Neural progenitor cell (in vitro differentiated cells): ENCODE measurements around the gene CD99. TPM values are rescaled to one million over a fixed set of nuclear protein-coding genes. Genes with fewer than 3 reads are reported as not detected.
"Not testable (repeated sequence)": the region's sequence is repeated elsewhere in the genome, so short reads cannot be mapped to it uniquely, and the experiment has no call there.

Source experiments
- DNase-seq: peaks from one replicate; pipeline ENCODE4 v3.0.0-alpha.2; 2016; ENCODE audit warnings: low spot score
- H2AFZ ChIP-seq: fragments of 200-600 bp; sonication (generic); replicated peaks from 2 replicates; pipeline ENCODE4 v1.6.1; 2016; ENCODE audit warnings: antibody characterized with exemption
- H3F3A ChIP-seq: fragments of 200-600 bp; sonication (generic); 2 replicates; pipeline ENCODE4 v1.6.1; 2016; ENCODE audit warnings: antibody characterized with exemption, low read depth
- H3K27ac ChIP-seq: fragments of 200-600 bp; sonication (generic); 2 replicates; pipeline ENCODE4 v1.5.1; 2016; ENCODE audit warnings: mild to moderate bottlenecking
- H3K27me3 ChIP-seq: fragments of 200-600 bp; sonication (generic); 2 replicates; pipeline ENCODE4 v1.6.1; 2016; ENCODE audit warnings: mild to moderate bottlenecking, moderate library complexity
- H3K36me3 ChIP-seq: fragments of 200-600 bp; sonication (generic); 2 replicates; pipeline ENCODE4 v1.5.1; 2016
- H3K4me1 ChIP-seq: fragments of 200-600 bp; sonication (generic); 2 replicates; pipeline ENCODE4 v1.6.1; 2016; ENCODE audit warnings: mixed run types
- H3K4me2 ChIP-seq: fragments of 200-600 bp; sonication (generic); 2 replicates; pipeline ENCODE4 v1.6.1; 2016
- H3K4me3 ChIP-seq: fragments of 200-600 bp; sonication (generic); 2 replicates; pipeline ENCODE4 v1.5.1; 2016
- H3K79me2 ChIP-seq: fragments of 200-600 bp; sonication (generic); 2 replicates; pipeline ENCODE4 v1.6.1; 2016; ENCODE audit warnings: low read depth
- H3K9ac ChIP-seq: fragments of 200-600 bp; sonication (generic); 2 replicates; pipeline ENCODE4 v1.6.1; 2016
- H3K9me3 ChIP-seq: fragments of 200-600 bp; sonication (generic); 2 replicates; pipeline ENCODE4 v1.5.1; 2016; ENCODE audit warnings: low read depth
- H4K20me1 ChIP-seq: fragments of 200-600 bp; sonication (generic); 2 replicates; pipeline ENCODE4 v1.6.1; 2016; ENCODE audit warnings: low read depth
- H3K27ac Mint-ChIP-seq: 3 replicates; pipeline ENCODE4 v1.8.0; 2021; ENCODE audit warnings: mixed read lengths
- H3K27me3 Mint-ChIP-seq: 2 replicates; pipeline ENCODE4 v1.8.0; 2022; ENCODE audit warnings: low read depth, mild to moderate bottlenecking, inconsistent platforms, moderate library complexity, mixed read lengths; ENCODE audit not compliant: insufficient read depth
- H3K36me3 Mint-ChIP-seq: 3 replicates; pipeline ENCODE4 v1.8.0; 2021; ENCODE audit warnings: mixed read lengths
- H3K4me1 Mint-ChIP-seq: 3 replicates; pipeline ENCODE4 v1.8.0; 2021; ENCODE audit warnings: mixed read lengths
- H3K4me3 Mint-ChIP-seq: 3 replicates; pipeline ENCODE4 v1.8.0; 2021; ENCODE audit warnings: mild to moderate bottlenecking, moderate library complexity, mixed read lengths
- H3K9me3 Mint-ChIP-seq: 3 replicates; pipeline ENCODE4 v1.8.0; 2020; ENCODE audit warnings: mixed read lengths
- EZH2 ChIP-seq: fragments of 200-600 bp; sonication (generic); IDR thresholded peaks from 2 replicates; pipeline ENCODE4 v1.6.1; 2017; ENCODE audit warnings: antibody characterized with exemption, mild to moderate bottlenecking, moderate library complexity
- EZH2phosphoT487 ChIP-seq: fragments of 200-600 bp; sonication (generic); IDR thresholded peaks from 2 replicates; pipeline ENCODE4 v1.6.1; 2017; ENCODE audit warnings: antibody characterized with exemption
- total RNA-seq: library from RNA; depleted of rRNA; stranded (reverse); fragments of >200 nt; gene quantifications from 2 replicates; pipeline ENCODE4 v1.2.3, GENCODE V29; 2015; ENCODE audit warnings: low replicate concordance
- TF ChIP-seq, protein P1 (sequence below): fragments of 200-600 bp; sonication (generic); IDR thresholded peaks from 2 replicates; pipeline ENCODE4 v1.5.1; 2017; ENCODE audit warnings: antibody characterized with exemption, mild to moderate bottlenecking

CD99 gene
- total RNA-seq, 1 donor from 2014 or later = 81.8 TPM

- Mint-ChIP-seq H3K4me3 (no peak overlapping the region), H3K27me3 (peaks cover 7% of the 10 kb centered on the region), H3K36me3 (no peaks in the 10 kb centered on the region), H3K9me3 (peaks cover 6% of the 10 kb centered on the region), H3K27ac (no peak overlapping the region), H3K4me1 (peaks cover 8% of the 10 kb centered on the region)
- Histone ChIP-seq H3F3A (no peaks in the 10 kb centered on the region), H3K9ac (no peak overlapping the region), H4K20me1 (no peaks in the 10 kb centered on the region), H3K27me3 (no peaks in the 10 kb centered on the region), H3K4me2 (no peak overlapping the region), H3K36me3 (no peaks in the 10 kb centered on the region), H3K79me2 (no peaks in the 10 kb centered on the region), H3K4me1 (no peaks in the 10 kb centered on the region), H3K9me3 (no peaks in the 10 kb centered on the region), H3K4me3 (no peak overlapping the region), H3K27ac (no peak overlapping the region), H2AFZ (no peak overlapping the region)
- TF ChIP-seq EZH2 = no peak
- DNase-seq = no peak
Measured at GRCh38 chrX:2761246-2761645, 70.2 kb downstream of the CD99 start.

DNA sequence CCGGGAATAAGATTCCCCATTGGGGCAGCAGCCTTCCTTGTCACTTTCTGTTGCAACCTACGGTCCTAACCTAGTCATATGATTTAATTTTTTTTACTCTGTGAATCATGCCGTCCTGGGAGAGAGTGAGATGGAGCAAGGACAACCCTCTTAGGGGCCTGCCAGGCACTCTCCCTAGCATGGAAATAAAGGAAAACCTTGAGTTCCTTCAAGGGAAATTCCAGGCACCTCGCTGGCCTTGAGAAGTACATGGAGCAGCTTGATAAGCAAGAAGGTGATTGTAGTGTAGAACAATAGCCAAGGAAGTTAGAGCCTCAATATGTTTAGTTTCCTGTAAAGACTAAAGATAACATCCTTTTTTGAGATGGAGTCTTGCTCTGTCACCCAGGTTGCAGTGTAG, 71.6 kb downstream of the CD99 start:
- not testable (repeated sequence) for H3F3A ChIP-seq, H3K4me1 ChIP-seq, H3K36me3 Mint-ChIP-seq, H3K27me3 Mint-ChIP-seq, H4K20me1 ChIP-seq, H3K4me2 ChIP-seq, H3K27ac Mint-ChIP-seq, H3K36me3 ChIP-seq, H3K4me3 ChIP-seq, H3K9me3 ChIP-seq, DNase-seq, H2AFZ ChIP-seq, H3K79me2 ChIP-seq, H3K9ac ChIP-seq, H3K4me3 Mint-ChIP-seq, H3K27me3 ChIP-seq, H3K27ac ChIP-seq, H3K9me3 Mint-ChIP-seq
- H3K4me1 Mint-ChIP-seq = peaks cover 18% of the 10 kb centered on the region

- not testable (repeated sequence) for H3F3A ChIP-seq, H3K27ac ChIP-seq, H3K4me2 ChIP-seq, H3K4me1 ChIP-seq, H3K4me3 ChIP-seq, H3K27me3 ChIP-seq, H3K36me3 ChIP-seq, H3K9ac ChIP-seq, H2AFZ ChIP-seq, H4K20me1 ChIP-seq, H3K9me3 ChIP-seq, H3K36me3 Mint-ChIP-seq, H3K9me3 Mint-ChIP-seq, H3K79me2 ChIP-seq, H3K4me3 Mint-ChIP-seq, DNase-seq, H3K27me3 Mint-ChIP-seq
- peaks cover 25% of the 10 kb centered on the region for H3K4me1 Mint-ChIP-seq
- H3K27ac Mint-ChIP-seq = peak overlapping the region; percentile 61
Measured at GRCh38 chrX:2764766-2765548, 73.9 kb downstream of the CD99 start.

- Mint-ChIP-seq H3K36me3 (no peaks in the 10 kb centered on the region), H3K27ac (peak overlapping the region; percentile 61), H3K9me3 (peaks cover 3% of the 10 kb centered on the region), H3K4me1 (peaks cover 25% of the 10 kb centered on the region), H3K27me3 (peaks cover 10% of the 10 kb centered on the region), H3K4me3 (no peak overlapping the region)
- H3K4me2 ChIP-seq = no peak overlapping the region
- H3F3A ChIP-seq = no peaks in the 10 kb centered on the region
- H3K27me3 ChIP-seq = no peaks in the 10 kb centered on the region
- H3K4me1 ChIP-seq = peaks cover 9% of the 10 kb centered on the region
- no peaks in the 10 kb centered on the region for H3K79me2 ChIP-seq
- H3K4me3 ChIP-seq = no peak overlapping the region
- H2AFZ ChIP-seq = no peak overlapping the region
- H3K9me3 ChIP-seq = no peaks in the 10 kb centered on the region
- H3K9ac ChIP-seq = no peak overlapping the region
- H3K27ac ChIP-seq = no peak overlapping the region
- TF ChIP-seq EZH2 = no peak
- TF ChIP-seq, protein P1, sequence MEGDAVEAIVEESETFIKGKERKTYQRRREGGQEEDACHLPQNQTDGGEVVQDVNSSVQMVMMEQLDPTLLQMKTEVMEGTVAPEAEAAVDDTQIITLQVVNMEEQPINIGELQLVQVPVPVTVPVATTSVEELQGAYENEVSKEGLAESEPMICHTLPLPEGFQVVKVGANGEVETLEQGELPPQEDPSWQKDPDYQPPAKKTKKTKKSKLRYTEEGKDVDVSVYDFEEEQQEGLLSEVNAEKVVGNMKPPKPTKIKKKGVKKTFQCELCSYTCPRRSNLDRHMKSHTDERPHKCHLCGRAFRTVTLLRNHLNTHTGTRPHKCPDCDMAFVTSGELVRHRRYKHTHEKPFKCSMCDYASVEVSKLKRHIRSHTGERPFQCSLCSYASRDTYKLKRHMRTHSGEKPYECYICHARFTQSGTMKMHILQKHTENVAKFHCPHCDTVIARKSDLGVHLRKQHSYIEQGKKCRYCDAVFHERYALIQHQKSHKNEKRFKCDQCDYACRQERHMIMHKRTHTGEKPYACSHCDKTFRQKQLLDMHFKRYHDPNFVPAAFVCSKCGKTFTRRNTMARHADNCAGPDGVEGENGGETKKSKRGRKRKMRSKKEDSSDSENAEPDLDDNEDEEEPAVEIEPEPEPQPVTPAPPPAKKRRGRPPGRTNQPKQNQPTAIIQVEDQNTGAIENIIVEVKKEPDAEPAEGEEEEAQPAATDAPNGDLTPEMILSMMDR = no peak
- TF ChIP-seq EZH2phosphoT487 = no peak
- no peaks in the 10 kb centered on the region for H3K36me3 ChIP-seq
- H4K20me1 ChIP-seq = no peaks in the 10 kb centered on the region
- DNase-seq = no peak
Measured at GRCh38 chrX:2765549-2765830, 74.4 kb downstream of the CD99 start.

- Mint-ChIP-seq H3K36me3 (no peaks in the 10 kb centered on the region), H3K4me3 (no peak overlapping the region), H3K27ac (no peak overlapping the region), H3K9me3 (peaks cover 6% of the 10 kb centered on the region), H3K4me1 (peaks cover 25% of the 10 kb centered on the region), H3K27me3 (peaks cover 6% of the 10 kb centered on the region)
- TF ChIP-seq EZH2 (no peak), EZH2phosphoT487 (no peak)
- TF ChIP-seq, protein P1 = no peak
- DNase-seq = no peak
- no peak overlapping the region for H2AFZ ChIP-seq
- H3K27me3 ChIP-seq = no peaks in the 10 kb centered on the region
- H3K27ac ChIP-seq = no peak overlapping the region
- H3K9ac ChIP-seq = no peak overlapping the region
- H3K4me1 ChIP-seq = peaks cover 9% of the 10 kb centered on the region
- no peaks in the 10 kb centered on the region for H4K20me1 ChIP-seq
- no peaks in the 10 kb centered on the region for H3K36me3 ChIP-seq
- no peak overlapping the region for H3K4me2 ChIP-seq
- H3K9me3 ChIP-seq = no peaks in the 10 kb centered on the region
- no peaks in the 10 kb centered on the region for H3K79me2 ChIP-seq
- H3K4me3 ChIP-seq = no peak overlapping the region
- no peaks in the 10 kb centered on the region for H3F3A ChIP-seq
Measured at GRCh38 chrX:2766906-2767305, 75.8 kb downstream of the CD99 start.
